Fibroblast of villous mesenchyme (primary cell): ENCODE results near the gene LEFTY1. TPM values are rescaled to one million over a fixed set of nuclear protein-coding genes. Genes with fewer than 3 reads are reported as not detected.

Experiments
- DNase-seq: peaks from one replicate; pipeline ENCODE4 v3.0.0-alpha.2; 2010; ENCODE audit warnings: low read depth
- H3K4me3 ChIP-seq: 2 replicates; pipeline ENCODE4 v1.5.1; 2011; ENCODE audit warnings: low read depth, mild to moderate bottlenecking, low read length
- CTCF ChIP-seq: IDR thresholded peaks from 2 replicates; pipeline ENCODE4 v1.5.1; 2012; ENCODE audit warnings: low read depth, mild to moderate bottlenecking, low read length; ENCODE audit not compliant: insufficient read depth
- total RNA-seq: library from RNA; depleted of rRNA; stranded (reverse); fragments of >200 nt; gene quantifications from 2 replicates; pipeline ENCODE4 v1.2.3, GENCODE V29; 2012

LEFTY1 gene
- total RNA-seq, 1 donor: not detected

- H3K4me3 ChIP-seq: no peak overlapping the region
- no peak for TF ChIP-seq CTCF
- DNase-seq: no peak
These were observed 19.2 kb upstream of the LEFTY1 start for GRCh38 chr1:225908013-225908640.

- H3K4me3 ChIP-seq: no peak overlapping the region
- DNase-seq: no peak
- TF ChIP-seq CTCF: no peak
These were observed 18.4 kb upstream of the LEFTY1 start for GRCh38 chr1:225907341-225907740.

- no peak for DNase-seq
- no peak overlapping the region for H3K4me3 ChIP-seq
- TF ChIP-seq CTCF: no peak
These were observed 17.5 kb upstream of the LEFTY1 start for GRCh38 chr1:225906467-225906866.

- TF ChIP-seq CTCF: no peak
- H3K4me3 ChIP-seq: no peak overlapping the region
- no peak for DNase-seq
These were observed 14.7 kb upstream of the LEFTY1 start for GRCh38 chr1:225903623-225904022.

- no peak overlapping the region for H3K4me3 ChIP-seq
- no peak for DNase-seq
- no peak for TF ChIP-seq CTCF
These were observed 10.3 kb upstream of the LEFTY1 start for GRCh38 chr1:225899044-225899925.

GRCh38 chr1:225897595-225898514 is 8.9 kb upstream of the LEFTY1 start:
- TF ChIP-seq CTCF: no peak
- H3K4me3 ChIP-seq: no peak overlapping the region
- DNase-seq: no peak
